Measurements from ENCODE around the gene VENTX. TPM values are rescaled to one million over a fixed set of nuclear protein-coding genes. Genes with fewer than 3 reads are reported as not detected.

VENTX gene
- total and polyA plus RNA-seq, 2 experiments from 2014 or later = not detected

- DNase-seq = no peak
- Histone ChIP-seq H3K4me3 (no peak overlapping the region), H3K4me1 (ENCODE audit: insufficient read depth) (no peaks in the 10 kb centered on the region), H3K9me3 (ENCODE audit: low read depth) (no peaks in the 10 kb centered on the region), H3F3A (ENCODE audit: insufficient read depth) (no peaks in the 10 kb centered on the region), H2AFZ (no peak overlapping the region), H3K79me2 (ENCODE audit: insufficient read depth) (no peaks in the 10 kb centered on the region), H3K9me2 (ENCODE audit: insufficient read depth) (no peaks in the 10 kb centered on the region), H3K4me2 (ENCODE audit: unreplicated experiment) (no peak overlapping the region), H4K20me1 (ENCODE audit: insufficient read depth) (no peaks in the 10 kb centered on the region), H3K27me3 (replicated peaks; ENCODE audit: insufficient read depth) (peaks cover 10% of the 10 kb centered on the region), H3K36me3 (ENCODE audit: low read depth) (no peaks in the 10 kb centered on the region), H3K9ac (no peak overlapping the region), H3K27ac (no peak overlapping the region)
- in situ Hi-C loops (cut with MboI) = no loop called here
- WGBS, 2 experiments (ENCODE audit: low coverage in 1 of 2, low lambda C conversion rate in 2 of 2, missing lambda C conversion rate in 2 of 2) = 85 to 87% methylated on average over 10 of the region's 10 CpGs
- TF ChIP-seq EZH2 (IDR thresholded peaks at IDR 0.05; ENCODE audit: insufficient read depth, poor library complexity, severe bottlenecking) (no peak), EZH2phosphoT487 (IDR thresholded peaks at IDR 0.05; ENCODE audit: insufficient read depth, low read depth) (no peak)
Measured at GRCh38 chr10:133190225-133190624, 47.4 kb upstream of the VENTX start.

GRCh38 chr10:133191651-133192050, 46.0 kb upstream of the VENTX start:
- Histone ChIP-seq H3K4me2 (ENCODE audit: unreplicated experiment) (no peak overlapping the region), H3K9me2 (ENCODE audit: insufficient read depth) (no peaks in the 10 kb centered on the region), H3K36me3 (ENCODE audit: low read depth) (no peaks in the 10 kb centered on the region), H3K27ac (no peak overlapping the region), H3K4me3 (no peak overlapping the region), H2AFZ (no peak overlapping the region), H3K9ac (no peak overlapping the region), H3K9me3 (ENCODE audit: low read depth) (no peaks in the 10 kb centered on the region), H3K27me3 (replicated peaks; ENCODE audit: insufficient read depth) (peaks cover 10% of the 10 kb centered on the region), H3K79me2 (ENCODE audit: insufficient read depth) (no peaks in the 10 kb centered on the region), H3F3A (ENCODE audit: insufficient read depth) (no peaks in the 10 kb centered on the region), H3K4me1 (ENCODE audit: insufficient read depth) (no peaks in the 10 kb centered on the region), H4K20me1 (ENCODE audit: insufficient read depth) (no peaks in the 10 kb centered on the region)
- no peak for DNase-seq
- in situ Hi-C loops (cut with MboI) = no loop called here
- 57 to 64% methylated on average over 4 of the region's 4 CpGs for WGBS, 2 experiments (ENCODE audit: low coverage in 1 of 2, low lambda C conversion rate in 2 of 2, missing lambda C conversion rate in 2 of 2)
- TF ChIP-seq EZH2 (IDR thresholded peaks at IDR 0.05; ENCODE audit: insufficient read depth, poor library complexity, severe bottlenecking) (no peak), EZH2phosphoT487 (IDR thresholded peaks at IDR 0.05; ENCODE audit: insufficient read depth, low read depth) (no peak)

DNA sequence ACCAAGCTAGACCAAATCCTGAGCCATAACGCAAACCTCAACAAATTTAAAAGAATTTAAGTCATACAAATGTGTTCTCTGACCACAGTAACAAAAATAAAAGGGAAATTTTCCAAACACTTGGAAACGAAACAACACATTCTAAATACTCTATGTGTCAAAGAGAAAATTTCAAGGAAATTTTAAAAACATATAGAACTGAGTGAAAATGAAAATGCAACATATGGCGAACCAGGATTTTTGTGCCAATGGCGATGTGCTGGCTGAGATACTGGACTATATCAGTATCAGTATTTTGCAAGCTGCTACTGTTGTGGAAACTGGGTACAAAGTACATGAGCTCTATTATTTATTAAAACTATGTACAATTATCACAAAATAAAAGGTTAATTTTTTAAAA, 43.5 kb upstream of the VENTX start:
- no peaks in the 10 kb centered on the region for H3K79me2 ChIP-seq (ENCODE audit: insufficient read depth)
- no peak overlapping the region for H3K27ac ChIP-seq
- no peak overlapping the region for H3K9ac ChIP-seq
- WGBS, 2 experiments (ENCODE audit: low coverage in 1 of 2, low lambda C conversion rate in 2 of 2, missing lambda C conversion rate in 2 of 2) = 49 to 53% methylated on average over 4 of the region's 4 CpGs
- peaks cover 10% of the 10 kb centered on the region for H3K27me3 ChIP-seq (replicated peaks; ENCODE audit: insufficient read depth)
- H2AFZ ChIP-seq = no peak overlapping the region
- H3K4me1 ChIP-seq (ENCODE audit: insufficient read depth) = no peaks in the 10 kb centered on the region
- no peaks in the 10 kb centered on the region for H3K9me3 ChIP-seq (ENCODE audit: low read depth)
- H3K36me3 ChIP-seq (ENCODE audit: low read depth) = no peaks in the 10 kb centered on the region
- H3K4me2 ChIP-seq (ENCODE audit: unreplicated experiment) = no peak overlapping the region
- no peaks in the 10 kb centered on the region for H3F3A ChIP-seq (ENCODE audit: insufficient read depth)
- no peak for DNase-seq
- H3K9me2 ChIP-seq (ENCODE audit: insufficient read depth) = no peaks in the 10 kb centered on the region
- no peak overlapping the region for H3K4me3 ChIP-seq
- no peaks in the 10 kb centered on the region for H4K20me1 ChIP-seq (ENCODE audit: insufficient read depth)
- in situ Hi-C loops (cut with MboI) = no loop called here
- TF ChIP-seq EZH2phosphoT487 (IDR thresholded peaks at IDR 0.05; ENCODE audit: insufficient read depth, low read depth) = no peak
- no peak for TF ChIP-seq EZH2 (IDR thresholded peaks at IDR 0.05; ENCODE audit: insufficient read depth, poor library complexity, severe bottlenecking)

DNA sequence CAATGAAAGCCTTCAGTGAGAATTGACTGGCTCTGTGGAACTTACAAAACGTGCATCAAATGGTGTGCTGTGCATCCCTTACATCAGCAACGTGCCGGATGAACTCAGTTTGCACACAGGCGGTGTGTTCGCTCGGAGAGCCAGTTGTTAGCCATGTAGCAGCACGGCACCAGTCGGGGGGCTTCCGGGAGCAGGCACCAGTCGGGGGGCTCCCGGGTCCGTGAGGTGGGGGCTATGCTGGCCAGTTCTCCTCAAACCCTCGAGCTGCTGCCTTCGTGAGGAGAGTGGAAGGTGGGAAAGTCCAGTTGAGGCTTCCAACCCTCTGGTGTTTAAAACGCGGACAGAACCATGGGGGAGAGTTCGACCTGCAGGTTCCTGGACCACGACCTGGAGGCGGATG, 42.6 kb upstream of the VENTX start:
- peaks cover 10% of the 10 kb centered on the region for H3K27me3 ChIP-seq (replicated peaks; ENCODE audit: insufficient read depth)
- H3K36me3 ChIP-seq (ENCODE audit: low read depth) = no peaks in the 10 kb centered on the region
- WGBS, 2 experiments (ENCODE audit: low coverage in 1 of 2, low lambda C conversion rate in 2 of 2, missing lambda C conversion rate in 2 of 2) = 69 to 70% methylated on average over 19 of the region's 19 CpGs
- no peaks in the 10 kb centered on the region for H3K9me2 ChIP-seq (ENCODE audit: insufficient read depth)
- no peaks in the 10 kb centered on the region for H3F3A ChIP-seq (ENCODE audit: insufficient read depth)
- H3K4me3 ChIP-seq = no peak overlapping the region
- no peaks in the 10 kb centered on the region for H3K4me1 ChIP-seq (ENCODE audit: insufficient read depth)
- no peaks in the 10 kb centered on the region for H3K9me3 ChIP-seq (ENCODE audit: low read depth)
- no peak overlapping the region for H3K4me2 ChIP-seq (ENCODE audit: unreplicated experiment)
- H3K27ac ChIP-seq = no peak overlapping the region
- no peaks in the 10 kb centered on the region for H4K20me1 ChIP-seq (ENCODE audit: insufficient read depth)
- in situ Hi-C loops (cut with MboI) = no loop called here
- DNase-seq = no peak
- no peak overlapping the region for H2AFZ ChIP-seq
- H3K9ac ChIP-seq = no peak overlapping the region
- TF ChIP-seq EZH2 (IDR thresholded peaks at IDR 0.05; ENCODE audit: insufficient read depth, poor library complexity, severe bottlenecking) (no peak), EZH2phosphoT487 (IDR thresholded peaks at IDR 0.05; ENCODE audit: insufficient read depth, low read depth) (no peak)
- H3K79me2 ChIP-seq (ENCODE audit: insufficient read depth) = no peaks in the 10 kb centered on the region

GRCh38 chr10:133195611-133196010, 42.0 kb upstream of the VENTX start:
- H2AFZ ChIP-seq = no peak overlapping the region

More at GRCh38 chr10:133195611-133196010, 42.0 kb upstream of the VENTX start:
- H3K79me2 ChIP-seq (ENCODE audit: insufficient read depth) = no peaks in the 10 kb centered on the region
- peaks cover 10% of the 10 kb centered on the region for H3K27me3 ChIP-seq (replicated peaks; ENCODE audit: insufficient read depth)
- H3F3A ChIP-seq (ENCODE audit: insufficient read depth) = no peaks in the 10 kb centered on the region
- TF ChIP-seq EZH2phosphoT487 (IDR thresholded peaks at IDR 0.05; ENCODE audit: insufficient read depth, low read depth) (no peak), EZH2 (IDR thresholded peaks at IDR 0.05; ENCODE audit: insufficient read depth, poor library complexity, severe bottlenecking) (no peak)
- no peaks in the 10 kb centered on the region for H3K36me3 ChIP-seq (ENCODE audit: low read depth)
- WGBS, 2 experiments (ENCODE audit: low coverage in 1 of 2, low lambda C conversion rate in 2 of 2, missing lambda C conversion rate in 2 of 2) = 84 to 86% methylated on average over 23 of the region's 23 CpGs
- H3K9me3 ChIP-seq (ENCODE audit: low read depth) = no peaks in the 10 kb centered on the region
- in situ Hi-C loops (cut with MboI) = no loop called here
- H3K4me1 ChIP-seq (ENCODE audit: insufficient read depth) = no peaks in the 10 kb centered on the region
- no peak overlapping the region for H3K27ac ChIP-seq
- H3K9me2 ChIP-seq (ENCODE audit: insufficient read depth) = no peaks in the 10 kb centered on the region
- no peak overlapping the region for H3K4me3 ChIP-seq
- H3K4me2 ChIP-seq (ENCODE audit: unreplicated experiment) = no peak overlapping the region
- H4K20me1 ChIP-seq (ENCODE audit: insufficient read depth) = no peaks in the 10 kb centered on the region
- no peak for DNase-seq
- no peak overlapping the region for H3K9ac ChIP-seq

Data from GM23248 (cell line).